ENCODE results near the gene MRPL17. TPM values are rescaled to one million over a fixed set of nuclear protein-coding genes. Genes with fewer than 3 reads are reported as not detected.
A peak's percentile ranks its signal among the peaks of the same experiment; 100 is the strongest.

MRPL17 gene
- total and polyA plus RNA-seq, 9 of the 15 experiments (the other 6 are each of a cell fraction or from before 2014, with no cell fraction given) = 33.9 to 81.6 (median 43.9) TPM

DNA sequence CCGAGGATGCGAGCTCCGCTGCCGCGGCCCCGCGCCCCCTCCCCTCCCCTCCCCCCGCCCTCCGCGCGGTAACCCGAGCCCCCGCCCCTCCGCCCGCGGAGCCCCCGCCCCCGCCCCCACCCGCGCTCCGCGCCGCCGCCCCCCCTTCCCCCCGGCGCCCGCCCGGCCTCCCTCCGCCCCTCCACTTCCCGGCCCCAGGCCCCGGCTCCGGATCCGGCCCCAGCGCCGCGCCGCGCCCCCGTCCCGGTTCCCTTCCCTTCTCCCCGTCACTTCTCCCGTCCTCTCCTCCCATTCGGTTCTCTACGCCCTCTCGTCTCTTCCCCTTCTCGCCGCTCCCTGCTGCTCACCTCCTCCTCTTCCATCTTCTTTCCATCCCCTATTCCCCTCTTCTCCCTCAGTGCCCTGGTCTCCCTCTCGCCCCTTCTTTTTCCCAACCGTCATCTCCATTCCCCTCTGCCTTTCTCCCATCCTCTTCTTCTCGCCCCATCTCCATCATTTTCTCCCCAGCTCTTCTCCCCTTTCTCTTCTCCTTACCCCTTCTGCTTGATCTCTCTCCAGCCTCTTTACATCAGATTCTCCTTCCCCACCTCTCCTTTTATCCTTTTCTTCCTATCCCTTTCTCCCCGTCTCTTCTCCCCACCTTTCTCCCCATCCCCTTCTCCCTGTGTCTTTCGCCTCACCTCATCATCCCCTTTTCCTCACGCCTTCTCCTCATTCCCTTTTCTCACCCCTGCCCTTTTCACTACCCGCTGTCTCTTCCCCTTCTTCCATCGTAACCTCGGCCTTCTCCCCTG, 27.2 kb downstream of the MRPL17 start, which contains the start of gene DCHS1:
Gene DCHS1 (minus strand): TSS at position 20 of the 794 bp plus-strand sequence. CDS start 14,196 bp downstream, outside the sequence.
- H3K9ac ChIP-seq (ENCODE audit: insufficient read depth in 1 of 2, low read depth in 2 of 2, low read length in 2 of 2) = peak within 1 kb of the TSS in 1 of 2 experiments; percentile 54; a peak in 1 of 4 replicates
- no peaks in the 10 kb centered on the region for H4K20me1 ChIP-seq (replicated peaks; ENCODE audit: control insufficient read depth, insufficient read depth, low read length)
- in situ Hi-C loops (cut with MboI) (no loop called here), intact Hi-C loops (cut with micrococcal nuclease) (no loop called here)
- BruUV-seq (replicated peaks) = no TSS peak
- no peaks in the 10 kb centered on the region for H3K36me3 ChIP-seq (ENCODE audit: control insufficient read depth, insufficient read depth, low read length)
- ChIA-PET CTCF (ENCODE audit: low intra/inter-chr PET ratio) (no interaction called here), POLR2A (interaction anchor here (1.3 kb wide), 1 partner anchor 12 kb away, joined by 6 read pairs; no protein-coding TSS in a partner anchor)
- ATAC-seq (no peak; the same call in 2 of the 3 replicates), FAIRE-seq (no peak), DNase-seq (ENCODE audit: extremely low read depth in 1 of 4, low spot score in 3 of 4) (peak in 2 of 4 experiments; percentile 79 to 83)
- H3K9me1 ChIP-seq (ENCODE audit: control insufficient read depth, insufficient read depth, low read length) = no peaks in the 10 kb centered on the region
- H3K9me3 ChIP-seq (replicated peaks; ENCODE audit: control insufficient read depth, insufficient read depth, low read depth, low read length) = no peaks in the 10 kb centered on the region
- H3K79me2 ChIP-seq (ENCODE audit: control insufficient read depth, insufficient read depth, low read length) = no peaks in the 10 kb centered on the region
- WGBS (ENCODE audit: insufficient coverage, low coverage, missing lambda C conversion rate) = 40% methylated on average over 7 of the region's 56 CpGs
- H3K4me3 ChIP-seq = no peak within 1 kb of the TSS
- peak within 1 kb of the TSS; percentile 47; the same call in 1 of the 2 replicates for H3K4me2 ChIP-seq (ENCODE audit: insufficient read depth, low read length)
- no peak within 1 kb of the TSS for H3K27ac ChIP-seq (ENCODE audit: extremely low read depth, low read depth, low read length)
- H3K27me3 ChIP-seq (ENCODE audit: control insufficient read depth in 2 of 2, insufficient read depth in 2 of 2, low read length in 2 of 2) = no peaks in the 10 kb centered on the region
- peak within 1 kb of the TSS; percentile 57; the same call in 1 of the 2 replicates for H2AFZ ChIP-seq (ENCODE audit: low read depth, low read length)
- peaks cover 7 to 9% of the 10 kb centered on the region in 2 experiments; a peak in 4 of 5 replicates for H3K4me1 ChIP-seq (replicated peaks in 1 of 2; ENCODE audit: control insufficient read depth in 2 of 2, insufficient read depth in 2 of 2, low read length in 2 of 2)
- TF ChIP-seq, protein P1, sequence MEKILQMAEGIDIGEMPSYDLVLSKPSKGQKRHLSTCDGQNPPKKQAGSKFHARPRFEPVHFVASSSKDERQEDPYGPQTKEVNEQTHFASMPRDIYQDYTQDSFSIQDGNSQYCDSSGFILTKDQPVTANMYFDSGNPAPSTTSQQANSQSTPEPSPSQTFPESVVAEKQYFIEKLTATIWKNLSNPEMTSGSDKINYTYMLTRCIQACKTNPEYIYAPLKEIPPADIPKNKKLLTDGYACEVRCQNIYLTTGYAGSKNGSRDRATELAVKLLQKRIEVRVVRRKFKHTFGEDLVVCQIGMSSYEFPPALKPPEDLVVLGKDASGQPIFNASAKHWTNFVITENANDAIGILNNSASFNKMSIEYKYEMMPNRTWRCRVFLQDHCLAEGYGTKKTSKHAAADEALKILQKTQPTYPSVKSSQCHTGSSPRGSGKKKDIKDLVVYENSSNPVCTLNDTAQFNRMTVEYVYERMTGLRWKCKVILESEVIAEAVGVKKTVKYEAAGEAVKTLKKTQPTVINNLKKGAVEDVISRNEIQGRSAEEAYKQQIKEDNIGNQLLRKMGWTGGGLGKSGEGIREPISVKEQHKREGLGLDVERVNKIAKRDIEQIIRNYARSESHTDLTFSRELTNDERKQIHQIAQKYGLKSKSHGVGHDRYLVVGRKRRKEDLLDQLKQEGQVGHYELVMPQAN (IDR thresholded peaks at IDR 0.05; ENCODE audit: borderline replicate concordance) = 0 out of 2 replicates have a peak, but pooled peaks have one; percentile 28
- peak; percentile 46; the same call in 1 of the 2 replicates for TF ChIP-seq ZBTB7A (IDR thresholded peaks at IDR 0.05; ENCODE audit: borderline replicate concordance, control insufficient read depth, low read depth, low read length)
- no peak for TF ChIP-seq MTA2 (IDR thresholded peaks at IDR 0.05; ENCODE audit: low read depth)
- TF ChIP-seq HDAC1 (IDR thresholded peaks at IDR 0.05) = peak in 1 of 2 experiments; percentile 38; a peak in 2 of 4 replicates
- TF ChIP-seq OTX1 (CRISPR knock-in tag; IDR thresholded peaks at IDR 0.05) = peak; percentile 63; the same call in 1 of the 2 replicates
- TF ChIP-seq, protein P2, sequence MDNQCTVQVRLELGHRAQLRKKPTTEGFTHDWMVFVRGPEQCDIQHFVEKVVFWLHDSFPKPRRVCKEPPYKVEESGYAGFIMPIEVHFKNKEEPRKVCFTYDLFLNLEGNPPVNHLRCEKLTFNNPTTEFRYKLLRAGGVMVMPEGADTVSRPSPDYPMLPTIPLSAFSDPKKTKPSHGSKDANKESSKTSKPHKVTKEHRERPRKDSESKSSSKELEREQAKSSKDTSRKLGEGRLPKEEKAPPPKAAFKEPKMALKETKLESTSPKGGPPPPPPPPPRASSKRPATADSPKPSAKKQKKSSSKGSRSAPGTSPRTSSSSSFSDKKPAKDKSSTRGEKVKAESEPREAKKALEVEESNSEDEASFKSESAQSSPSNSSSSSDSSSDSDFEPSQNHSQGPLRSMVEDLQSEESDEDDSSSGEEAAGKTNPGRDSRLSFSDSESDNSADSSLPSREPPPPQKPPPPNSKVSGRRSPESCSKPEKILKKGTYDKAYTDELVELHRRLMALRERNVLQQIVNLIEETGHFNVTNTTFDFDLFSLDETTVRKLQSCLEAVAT (IDR thresholded peaks at IDR 0.05) = peak in 1 of 2 experiments; percentile 17; a peak in 1 of 4 replicates
- TF ChIP-seq LARP7 (IDR thresholded peaks at IDR 0.05) = peak; percentile 38; the same call in 1 of the 2 replicates
- TF ChIP-seq ZNF274 (IDR thresholded peaks at IDR 0.05; ENCODE audit: borderline replicate concordance, low read depth, low read length) = no peak
- no peak for TF ChIP-seq ZNF140 (CRISPR knock-in tag; IDR thresholded peaks at IDR 0.05)
- TF ChIP-seq ARID1B (IDR thresholded peaks at IDR 0.05) = 0 out of 2 replicates have a peak, but pooled peaks have one; percentile 8
- TF ChIP-seq, protein P3, sequence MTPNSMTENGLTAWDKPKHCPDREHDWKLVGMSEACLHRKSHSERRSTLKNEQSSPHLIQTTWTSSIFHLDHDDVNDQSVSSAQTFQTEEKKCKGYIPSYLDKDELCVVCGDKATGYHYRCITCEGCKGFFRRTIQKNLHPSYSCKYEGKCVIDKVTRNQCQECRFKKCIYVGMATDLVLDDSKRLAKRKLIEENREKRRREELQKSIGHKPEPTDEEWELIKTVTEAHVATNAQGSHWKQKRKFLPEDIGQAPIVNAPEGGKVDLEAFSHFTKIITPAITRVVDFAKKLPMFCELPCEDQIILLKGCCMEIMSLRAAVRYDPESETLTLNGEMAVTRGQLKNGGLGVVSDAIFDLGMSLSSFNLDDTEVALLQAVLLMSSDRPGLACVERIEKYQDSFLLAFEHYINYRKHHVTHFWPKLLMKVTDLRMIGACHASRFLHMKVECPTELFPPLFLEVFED (CRISPR knock-in tag; conservative IDR thresholded peaks at IDR 0.05) = 0 out of 2 replicates have a peak, but pooled peaks have one; percentile 52
- TF ChIP-seq ARHGAP35 (IDR thresholded peaks at IDR 0.05; ENCODE audit: partially characterized antibody) = peak; percentile 7
- TF ChIP-seq, protein P4, sequence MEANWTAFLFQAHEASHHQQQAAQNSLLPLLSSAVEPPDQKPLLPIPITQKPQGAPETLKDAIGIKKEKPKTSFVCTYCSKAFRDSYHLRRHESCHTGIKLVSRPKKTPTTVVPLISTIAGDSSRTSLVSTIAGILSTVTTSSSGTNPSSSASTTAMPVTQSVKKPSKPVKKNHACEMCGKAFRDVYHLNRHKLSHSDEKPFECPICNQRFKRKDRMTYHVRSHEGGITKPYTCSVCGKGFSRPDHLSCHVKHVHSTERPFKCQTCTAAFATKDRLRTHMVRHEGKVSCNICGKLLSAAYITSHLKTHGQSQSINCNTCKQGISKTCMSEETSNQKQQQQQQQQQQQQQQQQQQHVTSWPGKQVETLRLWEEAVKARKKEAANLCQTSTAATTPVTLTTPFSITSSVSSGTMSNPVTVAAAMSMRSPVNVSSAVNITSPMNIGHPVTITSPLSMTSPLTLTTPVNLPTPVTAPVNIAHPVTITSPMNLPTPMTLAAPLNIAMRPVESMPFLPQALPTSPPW (CRISPR knock-in tag; IDR thresholded peaks at IDR 0.05) = 0 out of 2 replicates have a peak, but pooled peaks have one; percentile 16
- TF ChIP-seq GABPA (tag; conservative IDR thresholded peaks at IDR 0.05; ENCODE audit: low read depth) = no peak

All from K562 (cell line).